DLD1 (cell line): ENCODE measurements around the gene GHRL.

Experiments
- in situ Hi-C: cut with HindIII; loops from 2 replicates; pipeline ENCODE4 v1.10.0; 2017; ENCODE audit warnings: low sequenced_read_pairs

GHRL gene, protein sequence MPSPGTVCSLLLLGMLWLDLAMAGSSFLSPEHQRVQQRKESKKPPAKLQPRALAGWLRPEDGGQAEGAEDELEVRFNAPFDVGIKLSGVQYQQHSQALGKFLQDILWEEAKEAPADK

DNA sequence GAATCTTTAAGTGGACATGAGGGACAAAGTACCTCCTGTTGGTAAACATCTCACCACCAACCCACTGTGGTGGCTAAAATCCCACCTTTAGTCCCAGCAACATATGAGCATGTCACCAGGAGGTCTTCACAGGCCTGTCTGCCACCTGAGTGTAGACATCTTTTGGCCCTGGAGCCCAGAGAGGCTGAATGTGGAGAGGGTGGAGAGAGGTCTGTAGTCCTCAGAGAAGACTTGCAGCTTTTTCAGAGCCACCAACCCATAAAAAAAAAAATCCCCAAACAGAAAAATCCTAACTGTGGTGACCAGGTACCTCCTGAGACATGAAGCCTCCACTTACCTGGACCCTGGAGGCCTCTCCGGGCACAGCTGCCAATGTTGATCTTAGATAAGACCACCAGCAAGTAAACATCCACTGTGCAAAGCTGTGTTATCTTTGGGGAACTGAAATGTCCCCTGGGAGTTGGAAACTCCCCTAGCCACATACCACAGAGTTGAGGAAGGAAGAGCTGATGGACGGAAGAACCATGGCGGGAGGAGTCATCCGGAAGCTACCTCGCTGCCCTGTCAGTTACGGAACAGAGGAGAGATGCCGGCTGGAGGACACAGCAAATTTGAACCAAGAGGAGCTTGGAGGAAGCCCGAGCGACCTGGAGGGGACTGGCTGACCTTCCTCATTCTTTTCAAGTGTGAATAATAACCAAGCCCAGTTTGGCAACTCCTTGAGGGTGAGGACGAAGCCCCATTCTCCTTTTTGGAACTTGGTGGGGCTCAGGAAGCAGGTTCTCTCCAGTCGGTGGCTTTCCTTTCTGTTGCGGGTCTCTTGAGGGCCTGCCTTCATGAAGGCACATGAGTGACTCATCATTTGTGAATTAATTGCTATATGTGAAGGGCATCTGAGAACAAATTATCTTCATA lies at the start of gene GHRL:
TSS of gene GHRL (minus strand) at position 443 of the 915 bp plus-strand sequence. CDS start 2,767 bp downstream, outside the sequence.
- in situ Hi-C loops, result no loop called here

DNA sequence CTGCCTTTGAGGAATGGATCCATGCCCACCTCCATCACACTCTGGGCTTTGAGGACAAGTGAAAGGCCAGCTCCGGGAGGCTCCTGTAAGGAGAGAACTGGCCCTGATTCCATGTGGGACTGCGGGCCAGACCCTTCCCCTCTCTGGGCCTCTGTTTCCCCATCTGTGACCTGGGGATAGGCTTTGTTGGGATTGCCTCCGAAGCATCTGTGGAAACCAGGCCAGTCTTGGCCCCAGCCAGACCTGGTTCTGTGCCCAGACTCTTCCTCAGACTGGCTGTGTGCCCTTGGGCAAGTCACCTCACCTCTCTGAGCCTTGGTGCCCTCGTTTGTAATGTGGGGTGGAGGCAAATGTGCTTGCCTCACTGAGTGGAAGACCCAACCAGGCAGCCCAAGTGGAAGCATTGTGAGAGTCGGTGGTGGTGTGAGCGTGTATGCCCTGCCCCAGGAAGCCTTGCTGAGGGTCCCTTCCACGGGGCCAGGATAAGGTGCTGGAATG lies 49.2 kb upstream of the GHRL start:
- in situ Hi-C loops, result no loop called here

DNA sequence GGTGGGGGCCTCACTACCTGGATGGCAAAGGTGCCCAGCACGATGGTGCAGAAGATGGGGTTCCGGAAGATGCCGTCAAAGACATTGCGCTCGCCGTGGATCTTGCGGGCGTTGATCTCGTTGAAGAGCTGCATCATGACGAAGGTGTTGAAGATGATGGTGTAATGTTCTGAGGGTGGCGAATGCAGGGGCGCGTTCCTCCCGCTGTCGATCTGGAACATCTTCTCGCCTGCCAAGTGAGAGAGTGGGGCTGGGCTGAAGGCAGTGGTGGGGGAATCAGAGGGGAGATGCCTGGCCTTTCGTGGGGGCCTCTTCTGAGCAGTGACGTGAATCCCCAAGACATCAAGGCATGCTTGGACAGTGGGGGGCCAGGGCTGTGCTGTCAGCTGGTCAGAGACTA lies 47.7 kb upstream of the GHRL start:
- in situ Hi-C loops, result no loop called here

DNA sequence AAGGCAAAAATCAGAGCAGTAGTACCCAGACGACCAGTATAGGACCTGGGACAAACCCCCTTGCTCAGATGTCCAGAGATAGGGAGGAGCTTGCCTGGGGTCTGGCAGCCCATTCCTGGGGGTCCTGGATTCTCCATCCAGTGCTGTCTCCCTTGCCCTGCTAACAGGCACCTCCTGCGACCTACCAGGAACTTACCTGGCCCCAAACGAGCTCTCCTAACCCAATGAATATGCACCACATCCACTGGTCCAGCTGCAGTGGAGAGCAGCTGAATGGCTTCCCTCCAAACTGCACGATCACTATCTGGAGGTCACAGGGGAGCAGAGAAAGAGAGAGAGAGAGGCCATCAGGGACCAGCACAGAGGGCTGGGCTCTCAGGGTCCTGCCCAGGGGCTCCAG lies 47.3 kb upstream of the GHRL start:
- in situ Hi-C loops, result no loop called here

DNA sequence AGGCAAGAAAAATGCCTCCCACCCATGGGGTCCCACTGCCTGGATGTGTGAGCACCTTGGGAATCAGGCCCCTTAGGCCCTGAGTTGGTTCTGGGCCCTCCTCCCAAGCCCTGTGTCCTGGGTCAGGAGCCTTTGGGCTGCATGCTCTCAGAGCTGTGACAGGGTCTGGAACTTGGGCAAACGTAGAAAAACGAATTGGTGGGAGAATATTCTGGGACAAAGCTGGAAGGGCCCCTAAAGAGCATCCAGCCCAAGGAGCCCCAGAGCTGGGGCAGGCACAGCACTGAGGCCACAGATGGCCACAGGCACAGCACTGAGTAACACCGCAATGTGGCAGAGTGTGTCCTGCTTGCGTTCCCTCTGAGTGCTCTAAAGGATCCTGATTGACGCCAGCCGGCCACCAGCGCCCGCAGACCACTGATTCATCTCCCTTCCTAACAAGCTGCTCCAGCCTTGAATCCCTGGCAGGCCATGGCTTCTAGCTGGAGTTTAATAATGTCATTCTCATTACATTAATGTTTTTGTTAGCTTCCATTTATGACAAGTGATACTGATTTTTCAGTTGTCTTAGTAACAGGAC lies 46.7 kb upstream of the GHRL start:
- in situ Hi-C loops, result no loop called here

DNA sequence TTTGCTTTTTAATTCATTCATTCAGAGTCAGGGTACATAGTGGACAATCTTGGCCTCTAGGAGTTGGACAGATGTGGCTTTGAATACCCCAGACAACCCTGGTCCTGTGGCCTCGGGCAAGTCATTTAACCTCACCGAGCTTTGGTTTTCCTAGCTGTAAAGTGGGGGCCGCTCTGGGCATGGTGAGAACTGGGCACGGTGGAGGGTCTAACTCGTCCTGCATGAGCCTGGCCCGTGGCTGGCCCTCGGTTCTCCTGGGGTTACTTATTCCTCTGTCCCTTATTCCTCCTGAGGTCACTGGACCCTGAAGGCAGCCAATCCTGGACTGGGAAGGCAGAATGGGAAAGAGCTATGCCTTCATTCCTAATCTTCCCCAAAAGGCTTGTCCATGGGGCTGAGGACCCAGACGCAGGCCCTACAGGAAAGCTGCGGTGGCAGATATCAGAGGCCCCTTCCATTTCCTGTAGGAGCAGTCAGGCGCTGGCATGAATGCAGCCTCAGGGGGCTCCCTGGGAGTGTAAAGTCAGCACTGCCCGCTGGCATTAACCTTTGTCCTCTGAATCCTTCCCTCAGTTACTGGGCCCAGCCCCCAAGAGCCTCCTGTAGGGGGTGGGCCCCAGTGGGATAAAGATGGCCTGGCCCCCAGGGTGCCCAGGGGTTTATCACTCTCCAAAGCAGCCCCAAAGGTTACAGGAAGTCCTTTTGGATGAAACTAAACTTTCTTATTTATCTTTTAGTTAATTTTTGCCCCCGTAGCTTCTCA lies 46.0 kb upstream of the GHRL start:
- in situ Hi-C loops, result no loop called here

DNA sequence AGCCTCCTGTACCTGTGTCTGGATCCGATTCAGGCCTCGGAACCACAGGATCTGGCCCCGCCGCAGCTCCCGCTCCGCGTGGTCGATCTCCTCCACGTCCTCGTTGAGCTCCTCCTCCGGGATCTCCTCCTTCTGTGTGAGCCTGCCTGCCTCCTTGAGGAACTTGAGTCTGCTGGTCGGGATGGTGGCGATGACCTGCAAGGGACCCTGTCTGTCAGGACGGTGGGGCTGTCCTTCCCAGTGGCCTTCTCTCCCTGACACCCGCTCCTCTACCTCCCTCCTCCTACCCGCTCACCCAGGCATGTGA lies 45.4 kb upstream of the GHRL start:
- in situ Hi-C loops, result no loop called here

DNA sequence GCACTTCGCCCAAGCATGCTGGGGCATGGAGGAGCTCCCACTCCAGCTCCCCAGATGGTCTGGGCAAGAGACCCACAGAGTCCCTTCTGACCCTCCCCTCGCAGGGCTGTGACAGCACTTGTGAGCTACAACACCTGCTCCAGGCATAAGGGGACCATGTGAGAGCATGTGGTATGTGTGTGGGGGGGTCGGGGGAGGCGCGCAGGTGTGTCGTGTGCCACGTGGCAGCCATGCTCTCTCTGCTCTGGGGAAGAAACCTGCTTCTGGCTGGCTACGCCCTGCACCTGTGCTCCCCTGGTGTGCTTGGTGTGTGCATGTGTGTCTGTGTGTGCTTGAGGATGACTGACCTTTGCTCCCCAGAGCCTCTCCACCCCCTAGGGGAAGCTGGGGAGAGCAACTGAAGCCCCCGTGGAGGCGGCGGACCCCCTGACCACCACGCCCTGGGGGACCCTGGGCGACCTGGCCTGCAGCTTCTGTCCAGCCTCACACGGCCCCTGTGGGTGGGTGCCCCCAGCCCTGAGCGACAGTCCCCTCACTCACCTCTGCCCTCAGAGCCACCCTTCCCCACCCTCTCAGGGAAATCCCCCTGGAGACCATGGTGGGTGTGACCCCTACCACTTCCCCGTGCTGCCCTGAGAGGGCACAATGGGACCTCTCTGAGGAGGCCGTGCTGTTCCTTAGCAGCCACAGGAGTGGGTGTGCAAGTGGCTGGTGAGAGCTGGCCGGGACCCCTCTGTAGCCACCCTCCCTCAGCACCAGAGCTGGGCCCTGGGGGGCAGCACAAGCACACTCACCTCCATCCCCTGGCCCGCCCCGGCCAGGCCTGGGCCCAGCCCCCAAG lies 44.8 kb upstream of the GHRL start:
- in situ Hi-C loops, result no loop called here

DNA sequence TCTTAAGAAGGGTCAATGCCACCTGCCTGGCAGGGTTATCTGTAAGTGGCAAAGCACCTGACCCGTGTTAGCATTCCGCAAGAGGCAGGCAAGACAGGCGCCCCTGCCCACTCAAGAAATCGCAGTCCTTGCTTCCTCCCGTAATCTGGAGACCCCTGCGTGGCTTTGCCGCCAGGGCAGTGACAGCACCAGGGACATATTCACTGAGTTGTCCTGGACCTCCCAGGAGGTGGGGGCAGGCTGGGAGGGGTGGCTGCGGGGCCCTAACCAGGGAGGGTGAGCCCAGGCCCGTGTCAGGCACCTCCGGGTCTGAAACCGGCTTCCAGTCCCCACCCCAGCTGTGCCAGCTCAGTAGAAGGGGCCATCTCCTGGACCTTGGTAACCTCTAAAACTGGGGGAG lies 44.0 kb upstream of the GHRL start:
- in situ Hi-C loops, result no loop called here

DNA sequence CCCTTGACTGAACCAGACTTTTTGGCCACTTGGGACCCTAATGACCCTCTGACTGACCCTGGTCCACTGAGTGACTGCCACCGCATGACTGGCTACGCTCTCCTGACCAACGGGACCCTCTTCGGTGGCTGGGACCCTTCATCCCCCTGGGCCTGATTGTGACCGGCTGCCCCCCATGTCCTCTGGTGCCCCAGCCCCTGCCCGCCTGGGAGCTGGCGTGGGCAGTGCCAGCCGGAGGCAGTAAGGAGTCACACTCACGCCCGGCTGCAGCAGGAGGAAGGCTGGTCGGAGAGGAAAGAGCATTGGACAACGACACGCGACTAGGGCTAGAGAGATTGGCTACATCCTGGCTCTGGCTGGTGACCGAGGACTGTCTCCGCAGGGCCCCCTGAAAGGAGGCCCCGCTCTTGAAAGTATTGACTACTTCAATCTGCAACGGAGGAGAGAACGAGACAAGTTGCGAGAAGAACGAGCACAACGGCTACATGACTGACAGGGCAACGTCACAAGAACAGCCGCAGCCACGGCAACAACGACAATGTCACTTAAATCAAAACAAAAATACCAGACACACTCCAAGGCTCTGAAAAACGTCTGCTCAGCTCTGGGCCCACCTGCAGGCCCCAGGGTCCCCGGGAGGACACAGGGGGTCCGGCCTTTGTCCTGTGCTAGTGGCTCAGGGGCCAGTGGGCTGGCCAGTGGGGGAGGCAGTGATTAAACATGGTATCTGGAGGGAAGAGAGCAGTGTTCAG lies 43.3 kb upstream of the GHRL start:
- in situ Hi-C loops, result no loop called here

DNA sequence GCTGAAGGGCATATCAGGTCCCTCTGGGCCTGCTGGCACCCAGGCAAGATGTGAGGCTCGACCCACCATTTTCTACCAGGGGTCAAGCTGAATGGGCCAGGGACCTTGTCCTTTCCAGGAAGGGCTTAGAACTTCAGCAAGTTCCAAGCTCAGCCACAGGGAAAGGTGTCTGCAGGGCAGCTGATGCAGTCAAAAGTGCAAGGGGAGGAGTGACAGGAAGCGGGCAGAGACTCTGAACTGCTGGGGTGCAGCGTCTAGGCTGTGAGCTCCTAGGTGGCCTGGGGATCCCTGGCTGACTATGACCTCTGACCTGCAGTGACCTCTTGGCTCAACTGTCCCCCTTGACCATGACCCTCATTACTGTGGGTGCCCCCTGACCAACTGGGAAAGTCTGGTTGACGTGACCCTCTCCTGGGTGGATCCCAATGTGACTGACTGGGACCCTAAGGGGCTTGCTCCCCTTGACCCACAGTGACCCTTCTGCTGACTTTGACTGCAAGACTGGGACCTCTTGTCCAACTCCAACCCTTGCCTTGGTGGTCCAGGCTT lies 42.5 kb upstream of the GHRL start:
- in situ Hi-C loops, result no loop called here

DNA sequence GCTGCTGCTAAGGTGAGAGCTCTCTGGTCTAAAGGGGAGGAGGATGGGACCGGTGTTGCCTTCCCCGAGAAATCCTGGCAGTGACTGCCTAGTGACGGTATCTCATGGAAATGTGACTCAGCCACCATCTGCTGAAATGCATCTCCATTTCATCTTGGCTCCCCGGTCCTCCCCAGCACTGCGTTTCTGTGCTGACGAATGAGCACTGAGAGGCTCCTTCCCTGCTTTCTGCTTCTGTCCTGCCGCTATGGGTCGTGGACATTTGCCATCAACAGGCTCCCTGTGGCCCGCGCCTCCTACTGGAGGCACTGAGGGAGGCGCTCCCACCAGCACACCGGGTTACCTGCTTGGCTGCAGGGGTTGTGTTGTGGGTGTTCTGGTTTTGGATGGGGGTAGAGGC lies 41.7 kb upstream of the GHRL start:
- in situ Hi-C loops, result no loop called here

DNA sequence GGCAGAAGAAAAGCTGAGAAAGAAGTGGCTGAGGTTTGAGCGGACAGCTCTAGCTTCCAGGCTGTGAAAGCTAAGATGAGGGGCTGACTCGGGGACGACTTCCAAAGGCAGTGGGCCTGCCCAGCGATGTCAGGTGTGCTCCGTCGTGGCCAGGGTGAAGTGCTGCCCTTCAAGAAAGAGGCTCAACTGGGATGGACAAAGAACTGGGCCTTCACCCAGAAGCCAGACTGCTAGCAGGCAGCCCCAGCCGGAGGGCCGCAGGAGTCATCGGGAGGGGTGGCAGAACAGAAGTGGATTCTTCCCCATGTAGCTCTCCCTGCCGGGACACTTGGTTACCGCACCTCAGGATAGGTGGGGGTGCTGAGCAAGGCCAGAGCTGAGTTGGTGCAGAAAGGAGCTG lies 41.3 kb upstream of the GHRL start:
- in situ Hi-C loops, result no loop called here

DNA sequence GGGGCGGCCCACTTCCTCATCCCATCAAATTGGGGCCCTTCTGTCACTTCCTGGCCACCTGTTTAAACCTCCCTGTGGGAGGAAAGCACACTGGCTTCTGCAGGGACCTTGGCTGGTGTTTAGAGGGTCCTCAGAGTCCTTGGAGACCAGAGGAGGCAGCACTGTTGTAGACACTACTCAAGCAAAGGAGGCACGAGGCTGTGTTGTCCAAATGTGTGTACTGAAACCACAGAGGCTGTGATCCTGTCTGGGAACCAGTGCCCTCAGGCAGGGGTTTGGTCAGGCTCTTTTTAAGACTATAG lies 40.6 kb upstream of the GHRL start:
- in situ Hi-C loops, result no loop called here

DNA sequence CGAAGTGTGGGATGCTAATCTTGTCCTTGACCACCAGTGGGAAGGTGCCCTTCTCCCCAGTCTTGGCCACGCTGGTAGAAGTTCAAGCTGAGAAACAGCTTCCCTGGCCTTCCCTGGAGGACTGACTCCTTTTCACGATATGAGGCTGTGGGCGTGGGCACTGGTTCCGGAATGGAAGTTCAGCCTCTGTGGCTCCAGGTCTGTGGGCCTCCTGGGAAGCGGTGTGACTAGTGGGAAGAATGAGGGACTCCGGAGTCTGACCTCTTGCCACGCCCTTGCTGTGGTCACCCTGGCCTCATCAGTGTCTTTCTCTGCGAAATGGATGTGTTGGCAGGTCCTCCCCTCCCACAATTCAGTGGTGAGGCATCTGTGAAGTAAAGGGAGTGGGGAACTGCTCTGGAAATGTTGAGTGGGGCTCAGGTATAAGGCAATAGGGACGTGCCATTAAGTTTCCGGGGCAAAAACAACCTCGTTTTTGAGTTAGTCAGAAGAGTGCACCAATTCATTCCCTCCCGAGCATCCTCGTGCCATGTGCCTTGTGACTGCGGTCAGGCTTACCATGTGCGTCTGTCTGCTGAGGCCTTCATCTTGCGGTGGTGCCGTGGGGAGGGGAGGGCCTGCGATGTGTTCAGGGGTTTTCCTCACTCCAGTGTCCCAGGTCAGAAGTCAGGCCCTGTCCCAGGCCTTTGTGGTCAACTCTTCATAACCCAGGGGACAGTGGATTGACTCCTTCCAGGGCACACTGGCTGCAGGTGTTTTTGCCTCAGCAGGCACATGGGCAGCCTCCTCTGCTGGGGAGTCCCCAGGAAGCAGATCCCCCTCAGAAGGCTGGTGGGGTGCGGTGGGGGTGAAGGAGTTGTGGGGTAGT lies 40.0 kb upstream of the GHRL start:
- in situ Hi-C loops, result no loop called here

DNA sequence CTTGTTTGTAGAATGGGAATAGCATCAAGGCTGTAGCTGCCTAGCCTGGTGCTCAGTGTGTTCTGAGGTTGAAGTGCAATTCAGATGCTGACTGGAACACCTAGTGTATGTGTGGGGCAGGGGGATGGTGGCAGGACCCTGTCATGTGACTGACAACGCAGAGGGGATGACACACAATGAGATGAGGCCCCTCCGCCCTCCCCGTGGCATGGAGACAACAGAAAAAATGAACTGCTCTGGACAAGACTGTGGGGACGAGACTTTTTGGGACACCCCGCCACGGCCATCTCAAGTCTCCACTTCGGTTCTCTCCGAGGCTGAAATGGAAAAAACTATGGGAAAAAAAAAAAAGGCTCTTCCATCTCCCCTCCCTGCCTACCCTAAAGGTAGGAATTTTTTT lies 38.6 kb upstream of the GHRL start:
- in situ Hi-C loops, result no loop called here

DNA sequence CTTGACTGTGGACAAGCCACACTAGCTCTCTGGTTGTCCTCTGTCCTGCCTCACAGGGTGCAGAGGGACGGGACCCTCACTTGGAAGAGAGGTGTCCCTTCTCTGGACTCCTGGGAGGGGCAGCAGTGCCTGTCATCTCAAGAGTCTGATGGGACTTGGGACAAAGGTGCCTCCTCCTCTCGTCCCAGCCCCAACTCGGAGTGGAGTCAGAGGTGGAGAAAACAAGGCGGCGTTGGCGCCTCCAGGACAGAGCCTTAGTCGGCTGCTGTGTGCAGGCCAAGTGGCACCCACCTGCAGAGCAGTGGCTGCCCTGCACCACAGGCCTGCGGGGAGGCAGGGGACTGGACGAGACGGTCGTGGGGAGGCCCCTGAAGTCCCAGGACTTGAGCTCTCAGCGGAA lies 37.6 kb upstream of the GHRL start:
- in situ Hi-C loops, result no loop called here

DNA sequence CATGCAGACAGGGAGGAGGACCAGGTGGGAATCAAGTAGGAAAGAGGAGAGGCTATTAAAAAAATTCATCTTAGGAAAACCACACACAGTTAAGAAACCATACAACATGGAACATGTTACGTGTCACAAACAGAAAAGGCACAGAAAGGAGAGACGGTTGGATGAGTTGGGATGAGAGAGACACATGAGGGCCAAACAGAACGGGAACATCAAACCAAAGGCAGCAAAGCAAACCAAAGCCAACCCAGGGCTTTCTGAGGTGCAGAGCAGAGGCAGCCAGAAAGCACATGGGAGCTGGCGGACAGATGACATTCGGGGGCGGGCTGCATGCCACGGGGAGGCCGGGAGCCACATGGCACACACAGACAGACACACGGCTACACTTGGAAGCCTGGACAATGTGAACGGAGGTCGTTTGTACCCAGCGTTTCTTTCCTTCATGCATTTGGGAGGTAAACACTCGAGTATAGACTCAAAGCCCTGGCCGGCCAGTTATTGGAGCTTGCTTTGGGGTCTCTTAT lies 36.8 kb upstream of the GHRL start:
- in situ Hi-C loops, result no loop called here
